HG03439 (cell line): ENCODE results near the gene TLR9.

Experiments
- ATAC-seq: cut with Tn5 transposase; IDR thresholded peaks from one replicate; pipeline ENCODE4 v1.9.1; 2021; ENCODE audit warnings: mild to moderate bottlenecking, moderate library complexity; ENCODE audit not compliant: unreplicated experiment

The TLR9 gene

GRCh38 chr3:52248165-52248541, 22.7 kb upstream of the TLR9 start:
- no peak for ATAC-seq

- ATAC-seq: no peak
Measured at GRCh38 chr3:52247409-52248164, 22.1 kb upstream of the TLR9 start.

GRCh38 chr3:52246728-52247408, 21.4 kb upstream of the TLR9 start:
- ATAC-seq: no peak

GRCh38 chr3:52246264-52246620, 20.8 kb upstream of the TLR9 start:
- no peak for ATAC-seq

- ATAC-seq: no peak
Measured at GRCh38 chr3:52245322-52246263, 20.1 kb upstream of the TLR9 start, which contains the start of gene PPM1M. TSS of gene PPM1M (plus strand) at chr3:52245759. CDS start at chr3:52245825, 66 bp downstream.

- ATAC-seq: no peak
Measured at GRCh38 chr3:52243791-52244628, 18.6 kb upstream of the TLR9 start.

- ATAC-seq: no peak
Measured at GRCh38 chr3:52242039-52242438, 16.6 kb upstream of the TLR9 start.

GRCh38 chr3:52240886-52241370, 15.5 kb upstream of the TLR9 start:
- ATAC-seq: no peak

- no peak for ATAC-seq
Measured at GRCh38 chr3:52240059-52240885, 14.8 kb upstream of the TLR9 start.

- ATAC-seq: peak; percentile 65
Measured at GRCh38 chr3:52238761-52239701, 13.6 kb upstream of the TLR9 start, which contains the start of gene TWF2. TSS of gene TWF2 (minus strand) at chr3:52239158. CDS start at chr3:52239016, 142 bp downstream.

GRCh38 chr3:52238193-52238760, 12.8 kb upstream of the TLR9 start:
- ATAC-seq: no peak

GRCh38 chr3:52237657-52238172, 12.3 kb upstream of the TLR9 start:
- ATAC-seq: no peak

GRCh38 chr3:52237006-52237656, 11.7 kb upstream of the TLR9 start:
- ATAC-seq: no peak

- no peak for ATAC-seq
Measured at GRCh38 chr3:52236424-52236886, 11.0 kb upstream of the TLR9 start.

- ATAC-seq: no peak
Measured at GRCh38 chr3:52234516-52235447, 9.3 kb upstream of the TLR9 start.

GRCh38 chr3:52233968-52234367, 8.5 kb upstream of the TLR9 start:
- no peak for ATAC-seq
